ENCODE results near the gene NR6A1. TPM values are rescaled to one million over a fixed set of nuclear protein-coding genes. Genes with fewer than 3 reads are reported as not detected.
"Not testable (repeated sequence)": the region's sequence is repeated elsewhere in the genome, so short reads cannot be mapped to it uniquely, and the experiment has no call there.

Gene NR6A1
- total RNA-seq, 2 donors from 2014 or later, result 0.98 to 1.2 TPM

- H3K9me3 Mint-ChIP-seq, result no peaks in the 10 kb centered on the region
- H3K27me3 Mint-ChIP-seq, result peaks cover 7% of the 10 kb centered on the region
- no peaks in the 10 kb centered on the region for H3K36me3 Mint-ChIP-seq (ENCODE audit: low read depth)
- H3K4me3 Mint-ChIP-seq, result no peak overlapping the region
- no peak overlapping the region for H3K27ac Mint-ChIP-seq
- H3K4me1 Mint-ChIP-seq, result no peaks in the 10 kb centered on the region
- no peak for ATAC-seq (replicated peaks)
These were observed 149.5 kb downstream of the NR6A1 start for GRCh38 chr9:124621371-124622328.

DNA sequence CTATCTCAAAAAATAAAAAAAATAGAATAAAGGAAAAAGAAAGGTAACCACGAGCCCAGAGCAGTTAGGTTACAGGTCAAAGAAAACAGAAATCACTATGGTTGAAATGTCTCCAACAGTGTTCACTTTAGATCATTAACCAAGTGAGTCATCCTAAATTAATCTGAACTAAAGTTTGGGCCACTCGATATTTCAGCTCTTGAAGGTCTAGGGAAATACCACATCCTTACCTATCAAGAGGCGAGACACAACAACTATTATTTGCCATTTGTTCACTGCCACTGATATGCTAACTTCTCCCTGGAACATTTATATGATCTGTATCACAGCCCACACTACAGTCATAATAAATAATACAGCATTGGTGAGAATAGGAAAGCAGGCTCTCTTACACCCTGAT is 152.6 kb downstream of the NR6A1 start:
- H3K4me3 Mint-ChIP-seq, result no peak overlapping the region
- no peak for ATAC-seq (replicated peaks)
- H3K4me1 Mint-ChIP-seq, result no peaks in the 10 kb centered on the region
- no peaks in the 10 kb centered on the region for H3K36me3 Mint-ChIP-seq (ENCODE audit: low read depth)
- no peaks in the 10 kb centered on the region for H3K9me3 Mint-ChIP-seq
- peaks cover 7% of the 10 kb centered on the region for H3K27me3 Mint-ChIP-seq
- no peak overlapping the region for H3K27ac Mint-ChIP-seq

DNA sequence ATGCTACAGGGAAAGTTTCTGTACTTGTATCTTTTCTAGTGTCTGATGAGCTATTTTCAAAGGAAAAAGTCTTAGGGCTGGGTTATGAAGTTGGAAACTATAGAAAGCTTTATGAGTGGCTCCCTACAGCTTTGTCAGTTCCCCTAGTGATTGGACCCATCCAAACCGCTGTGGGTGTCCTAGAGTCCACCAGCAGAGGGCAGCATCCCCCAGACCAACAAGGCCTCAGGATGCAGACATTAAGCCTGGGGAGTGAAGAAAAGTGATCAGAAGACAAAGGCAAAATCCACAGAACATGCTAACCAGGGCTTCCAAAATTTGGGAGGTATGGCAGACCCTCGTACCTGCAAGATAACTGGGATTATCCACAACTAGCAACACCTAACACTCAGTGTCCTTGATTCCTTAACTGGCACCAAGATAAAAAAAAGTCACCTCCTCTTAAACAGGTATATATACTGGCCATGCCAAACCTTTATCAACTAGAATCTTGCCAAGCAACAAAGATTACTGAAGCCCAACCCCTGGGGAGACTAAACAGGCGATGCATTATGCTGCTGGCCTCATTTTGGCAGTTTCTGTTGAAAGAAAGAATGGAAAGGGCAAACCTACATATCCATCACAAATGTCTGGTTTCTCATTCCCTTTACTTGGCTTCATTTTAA is 153.5 kb downstream of the NR6A1 start:
- no peak overlapping the region for H3K27ac Mint-ChIP-seq
- no peak overlapping the region for H3K4me3 Mint-ChIP-seq
- peak; percentile 81 for ATAC-seq (replicated peaks)
- peaks cover 6% of the 10 kb centered on the region for H3K27me3 Mint-ChIP-seq
- H3K36me3 Mint-ChIP-seq (ENCODE audit: low read depth), result no peaks in the 10 kb centered on the region
- H3K9me3 Mint-ChIP-seq, result no peaks in the 10 kb centered on the region
- H3K4me1 Mint-ChIP-seq, result no peaks in the 10 kb centered on the region

DNA sequence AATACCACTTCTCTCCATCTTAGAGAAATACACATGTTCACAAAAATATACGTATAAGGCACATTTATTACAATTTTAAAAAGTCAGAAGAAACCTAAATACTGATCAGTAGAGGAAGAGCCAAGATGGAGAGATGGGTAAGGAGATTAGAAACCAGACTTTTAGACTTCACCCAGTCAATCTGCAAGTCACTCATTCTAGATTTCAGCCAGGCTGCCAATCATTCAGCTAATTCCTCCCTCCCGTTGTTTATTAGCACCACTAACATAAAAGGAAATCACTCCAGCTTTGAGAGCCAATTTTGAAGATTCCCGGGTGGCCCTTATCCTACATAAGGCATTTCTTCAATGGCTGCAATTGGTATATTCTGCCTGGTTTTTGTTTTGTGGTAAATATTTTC is 154.2 kb downstream of the NR6A1 start:
- no peaks in the 10 kb centered on the region for H3K9me3 Mint-ChIP-seq
- no peaks in the 10 kb centered on the region for H3K36me3 Mint-ChIP-seq (ENCODE audit: low read depth)
- H3K27me3 Mint-ChIP-seq, result peaks cover 9% of the 10 kb centered on the region
- no peaks in the 10 kb centered on the region for H3K4me1 Mint-ChIP-seq
- no peak for ATAC-seq (replicated peaks)
- H3K27ac Mint-ChIP-seq, result no peak overlapping the region
- no peak overlapping the region for H3K4me3 Mint-ChIP-seq

GRCh38 chr9:124615840-124616239 is 155.3 kb downstream of the NR6A1 start:
- H3K4me3 Mint-ChIP-seq; ATAC-seq (replicated peaks); H3K36me3 Mint-ChIP-seq (ENCODE audit: low read depth); H3K4me1 Mint-ChIP-seq; H3K27ac Mint-ChIP-seq; H3K9me3 Mint-ChIP-seq: not testable (repeated sequence)
- H3K27me3 Mint-ChIP-seq, result peaks cover 16% of the 10 kb centered on the region

GRCh38 chr9:124615100-124615742 is 155.9 kb downstream of the NR6A1 start:
- no peaks in the 10 kb centered on the region for H3K4me1 Mint-ChIP-seq
- no peaks in the 10 kb centered on the region for H3K9me3 Mint-ChIP-seq
- peaks cover 18% of the 10 kb centered on the region for H3K27me3 Mint-ChIP-seq
- no peak overlapping the region for H3K27ac Mint-ChIP-seq
- ATAC-seq (replicated peaks), result no peak
- no peaks in the 10 kb centered on the region for H3K36me3 Mint-ChIP-seq (ENCODE audit: low read depth)
- no peak overlapping the region for H3K4me3 Mint-ChIP-seq

DNA sequence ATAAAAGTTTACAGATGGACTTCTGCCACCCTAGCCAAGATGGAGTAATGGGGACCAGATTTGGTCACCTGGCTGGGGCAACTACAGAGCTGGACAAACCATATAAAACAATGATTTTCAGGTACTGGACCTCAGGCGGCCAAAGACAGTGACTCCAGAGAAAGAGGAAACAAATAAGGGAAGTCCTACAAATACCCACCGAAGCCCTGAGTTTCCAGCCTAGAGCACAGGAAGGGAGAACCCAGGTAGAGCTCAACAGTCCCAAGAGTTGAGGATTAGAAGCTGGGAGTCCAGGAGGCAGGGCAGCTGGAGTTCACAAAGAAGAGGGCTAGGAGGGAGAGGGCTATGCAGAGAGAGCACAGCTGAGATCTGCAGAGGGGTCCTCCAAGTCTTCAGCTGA is 157.3 kb downstream of the NR6A1 start:
- no peaks in the 10 kb centered on the region for H3K9me3 Mint-ChIP-seq
- H3K4me3 Mint-ChIP-seq, result no peak overlapping the region
- peaks cover 21% of the 10 kb centered on the region for H3K27me3 Mint-ChIP-seq
- no peaks in the 10 kb centered on the region for H3K4me1 Mint-ChIP-seq
- H3K27ac Mint-ChIP-seq, result no peak overlapping the region
- no peak for ATAC-seq (replicated peaks)
- no peaks in the 10 kb centered on the region for H3K36me3 Mint-ChIP-seq (ENCODE audit: low read depth)

GRCh38 chr9:124611106-124611505 is 160.0 kb downstream of the NR6A1 start:
- ATAC-seq (replicated peaks), result no peak
- Mint-ChIP-seq H3K36me3 (ENCODE audit: low read depth) (no peaks in the 10 kb centered on the region), H3K27me3 (peaks cover 19% of the 10 kb centered on the region), H3K27ac (no peak overlapping the region), H3K4me1 (no peaks in the 10 kb centered on the region), H3K4me3 (no peak overlapping the region), H3K9me3 (no peaks in the 10 kb centered on the region)

GRCh38 chr9:124606027-124606426 is 165.1 kb downstream of the NR6A1 start:
- Mint-ChIP-seq H3K36me3 (ENCODE audit: low read depth) (no peaks in the 10 kb centered on the region), H3K27me3 (peaks cover 10% of the 10 kb centered on the region), H3K4me3 (no peak overlapping the region), H3K9me3 (no peaks in the 10 kb centered on the region), H3K27ac (no peak overlapping the region), H3K4me1 (no peaks in the 10 kb centered on the region)
- no peak for ATAC-seq (replicated peaks)

GRCh38 chr9:124605258-124605657 is 165.9 kb downstream of the NR6A1 start:
- peaks cover 12% of the 10 kb centered on the region for H3K27me3 Mint-ChIP-seq
- no peaks in the 10 kb centered on the region for H3K36me3 Mint-ChIP-seq (ENCODE audit: low read depth)
- no peak for ATAC-seq (replicated peaks)
- H3K4me1 Mint-ChIP-seq, result no peaks in the 10 kb centered on the region
- H3K27ac Mint-ChIP-seq, result no peak overlapping the region
- H3K9me3 Mint-ChIP-seq, result no peaks in the 10 kb centered on the region
- no peak overlapping the region for H3K4me3 Mint-ChIP-seq

GRCh38 chr9:124602632-124603031 is 168.5 kb downstream of the NR6A1 start:
- Mint-ChIP-seq H3K36me3 (ENCODE audit: low read depth) (no peaks in the 10 kb centered on the region), H3K4me1 (no peaks in the 10 kb centered on the region), H3K9me3 (no peaks in the 10 kb centered on the region), H3K27ac (no peak overlapping the region), H3K4me3 (no peak overlapping the region), H3K27me3 (peaks cover 12% of the 10 kb centered on the region)
- no peak for ATAC-seq (replicated peaks)

DNA sequence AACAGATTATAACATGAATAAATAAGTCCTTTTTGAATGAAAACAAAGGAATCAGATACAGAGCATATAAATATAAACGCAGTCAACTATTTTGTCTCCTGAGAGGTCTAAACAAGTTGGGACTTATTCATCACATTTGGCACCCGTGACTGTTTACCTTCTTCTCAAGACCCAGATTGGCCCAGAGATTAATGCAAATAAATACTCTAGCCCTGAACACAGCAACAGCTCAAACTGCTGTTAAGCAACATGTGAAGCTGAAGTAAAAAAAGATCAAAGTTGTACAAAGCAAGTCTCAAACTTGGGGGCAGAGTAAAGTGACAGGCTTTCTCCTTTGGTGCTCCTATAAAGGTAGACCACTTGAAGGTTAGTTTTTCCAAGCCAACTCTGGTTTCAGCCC is 168.9 kb downstream of the NR6A1 start:
- no peaks in the 10 kb centered on the region for H3K9me3 Mint-ChIP-seq
- no peaks in the 10 kb centered on the region for H3K36me3 Mint-ChIP-seq (ENCODE audit: low read depth)
- H3K4me1 Mint-ChIP-seq, result no peaks in the 10 kb centered on the region
- no peak for ATAC-seq (replicated peaks)
- no peak overlapping the region for H3K27ac Mint-ChIP-seq
- peaks cover 12% of the 10 kb centered on the region for H3K27me3 Mint-ChIP-seq
- H3K4me3 Mint-ChIP-seq, result no peak overlapping the region

DNA sequence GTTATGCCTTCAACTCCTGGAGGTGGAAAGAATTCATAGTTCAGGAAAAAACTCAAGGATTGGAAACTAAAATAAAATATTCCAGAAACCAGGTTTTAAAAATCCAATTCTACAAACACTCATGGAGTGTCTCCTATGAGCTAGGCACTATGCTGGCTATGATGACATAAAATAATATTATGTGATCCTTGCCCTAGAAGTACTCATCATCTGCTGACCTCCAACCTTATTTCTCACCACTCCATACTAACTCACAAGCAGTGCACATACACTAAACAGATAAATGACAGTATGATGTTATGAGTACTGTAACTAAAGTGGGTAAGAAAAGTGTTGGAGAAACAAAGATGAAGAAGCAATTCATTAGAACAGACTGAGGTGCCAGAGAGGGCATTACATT is 170.7 kb downstream of the NR6A1 start:
- no peak for ATAC-seq (replicated peaks)
- no peaks in the 10 kb centered on the region for H3K36me3 Mint-ChIP-seq (ENCODE audit: low read depth)
- H3K9me3 Mint-ChIP-seq, result no peaks in the 10 kb centered on the region
- H3K27me3 Mint-ChIP-seq, result peaks cover 16% of the 10 kb centered on the region
- no peaks in the 10 kb centered on the region for H3K4me1 Mint-ChIP-seq
- H3K27ac Mint-ChIP-seq, result no peak overlapping the region
- H3K4me3 Mint-ChIP-seq, result no peak overlapping the region

DNA sequence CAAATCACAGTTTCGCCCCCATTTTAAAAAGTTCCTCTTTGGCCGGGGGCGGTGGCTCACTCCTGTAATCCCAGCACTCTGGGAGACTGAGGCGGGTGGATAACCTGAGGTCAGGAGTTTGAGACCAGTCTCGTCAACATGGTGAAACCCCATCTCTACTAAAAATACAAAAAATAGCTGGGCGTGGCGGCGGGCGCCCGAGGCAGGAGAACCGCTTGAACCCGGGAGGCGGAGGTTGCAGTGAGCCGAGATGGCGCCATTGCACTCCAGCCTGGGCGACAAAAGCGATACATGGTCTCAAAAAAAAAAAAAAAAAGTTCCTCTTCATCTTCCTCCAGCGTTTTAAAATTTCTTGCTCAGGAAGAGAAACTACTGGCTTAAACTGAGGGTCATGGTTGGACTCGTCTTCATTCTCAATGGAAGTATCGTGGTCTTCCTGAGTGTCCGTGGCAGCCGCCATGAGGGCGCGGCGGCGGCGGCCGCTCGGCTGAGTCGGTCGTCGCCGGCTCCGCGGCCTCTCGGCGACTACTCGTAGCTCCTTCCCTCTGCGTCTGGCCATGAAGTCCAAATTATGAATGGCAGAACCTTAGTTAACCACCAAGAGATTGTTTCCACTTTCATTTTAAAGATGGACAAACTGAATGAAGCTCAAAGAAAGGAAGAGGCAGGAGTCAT is 171.9 kb downstream of the NR6A1 start:
- Mint-ChIP-seq H3K36me3 (ENCODE audit: low read depth) (no peaks in the 10 kb centered on the region), H3K4me1 (no peaks in the 10 kb centered on the region), H3K27ac (no peak overlapping the region), H3K27me3 (peaks cover 17% of the 10 kb centered on the region), H3K4me3 (no peak overlapping the region), H3K9me3 (no peaks in the 10 kb centered on the region)
- no peak for ATAC-seq (replicated peaks)
